GM12864 (cell line): ENCODE results near the gene ABCA8.

Source experiments
- DNase-seq: peaks from one replicate; pipeline ENCODE4 v3.0.0-alpha.2; 2011; ENCODE audit warnings: low read depth
- H3K4me3 ChIP-seq: 2 replicates; pipeline ENCODE4 v1.5.1; 2011; ENCODE audit warnings: mild to moderate bottlenecking, low read depth, low read length, control low read depth
- CTCF ChIP-seq: IDR thresholded peaks from 2 replicates; pipeline ENCODE4 v1.5.1; 2011; ENCODE audit warnings: low read depth, mild to moderate bottlenecking, moderate library complexity, low read length, control low read depth, inconsistent platforms; ENCODE audit errors: missing control alignments

Gene ABCA8

GRCh38 chr17:68867759-68868516, 87.3 kb downstream of the ABCA8 start:
- no peak for TF ChIP-seq CTCF
- DNase-seq, result no peak
- no peak overlapping the region for H3K4me3 ChIP-seq

GRCh38 chr17:68865584-68865983, 89.6 kb downstream of the ABCA8 start:
- H3K4me3 ChIP-seq, result no peak overlapping the region
- TF ChIP-seq CTCF, result no peak
- no peak for DNase-seq

GRCh38 chr17:68863091-68863652, 92.0 kb downstream of the ABCA8 start:
- H3K4me3 ChIP-seq, result no peak overlapping the region
- DNase-seq, result no peak
- no peak for TF ChIP-seq CTCF

GRCh38 chr17:68861602-68862001, 93.6 kb downstream of the ABCA8 start:
- no peak for DNase-seq
- no peak for TF ChIP-seq CTCF
- H3K4me3 ChIP-seq, result no peak overlapping the region

GRCh38 chr17:68860941-68861340, 94.3 kb downstream of the ABCA8 start:
- no peak for DNase-seq
- no peak overlapping the region for H3K4me3 ChIP-seq
- no peak for TF ChIP-seq CTCF

GRCh38 chr17:68854452-68854851, 100.7 kb downstream of the ABCA8 start:
- no peak for TF ChIP-seq CTCF
- no peak overlapping the region for H3K4me3 ChIP-seq

GRCh38 chr17:68853439-68853838, 101.8 kb downstream of the ABCA8 start:
- H3K4me3 ChIP-seq, result no peak overlapping the region
- DNase-seq, result no peak
- no peak for TF ChIP-seq CTCF

More at GRCh38 chr17:68854452-68854851, 100.7 kb downstream of the ABCA8 start:
- no peak for DNase-seq
